Psoas muscle (tissue), 8 donors: ENCODE measurements around the gene RAD51B. TPM values are rescaled to one million over a fixed set of nuclear protein-coding genes. Genes with fewer than 3 reads are reported as not detected.

Source experiments
- ATAC-seq, 4 donors: fragments of 200-7000 bp; cut with Tn5 transposase; one replicate each; pipeline ENCODE4 v1.9.1; 2020; ENCODE audit warnings: moderate library complexity in 3 of 4, mild to moderate bottlenecking in 2 of 4
- DNase-seq, 2 donors: peaks; one replicate each; pipeline ENCODE4 v3.0.0-alpha.2; 2020
- H3K27ac ChIP-seq: fragments of 200-600 bp; one replicate; pipeline ENCODE4 v1.8.0; 2022
- H3K27me3 ChIP-seq, 3 donors: fragments of 200-600 bp in 1 of 3; one replicate each; pipeline versions ENCODE4 v1.6.1 to v1.8.0; 2013 to 2022; ENCODE audit warnings: low read length in 2 of 3, mild to moderate bottlenecking in 2 of 3, moderate library complexity in 1 of 3; ENCODE audit not compliant: insufficient read depth in 3 of 3
- H3K36me3 ChIP-seq, 2 donors: fragments of 200-600 bp in 1 of 2; one replicate each; pipeline versions ENCODE4 v1.6.1 to v1.8.0; 2013 to 2022; ENCODE audit warnings: low read depth in 1 of 2, mild to moderate bottlenecking in 1 of 2, moderate library complexity in 1 of 2; ENCODE audit not compliant: insufficient read depth in 1 of 2
- H3K4me1 ChIP-seq: fragments of 200-600 bp; one replicate; pipeline ENCODE4 v1.8.0; 2022
- H3K4me3 ChIP-seq: fragments of 200-600 bp; one replicate; pipeline ENCODE4 v1.8.0; 2022; ENCODE audit warnings: mild to moderate bottlenecking
- H3K9me3 ChIP-seq: fragments of 200-600 bp; one replicate; pipeline ENCODE4 v1.8.0; 2022
- WGBS, 3 donors: extraction: QIAGEN DNeasy Blood & Tissue Kit; methylation state at CpG; one replicate each; pipeline versions ENCODE4 v1.1.6 to v1.1.7; 2013; 5-methylcytosine and 5-hydroxymethylcytosine counted together
- intact Hi-C, 2 donors: fragments of 100-400 bp; cut with DNase I; formaldehyde crosslinking; loops; one replicate each; pipeline versions ENCODE4 v1.11.0 to v1.14.2; 2022
- polyA plus RNA-seq, 3 donors: library from polyadenylated mRNA; stranded (reverse); fragments of 200-250 nt; gene quantifications; one replicate each; pipeline ENCODE4 v1.2.3, GENCODE V29; 2013
- total RNA-seq, 4 donors: library from RNA; stranded (reverse); fragmentation: NEBNext Ultra II Directional in 2 of 4; extraction: Animal tissue kit (Norgen Biotek cat#: 25700) in 2 of 4; gene quantifications; one replicate each; pipeline versions ENCODE4 v1.2.1 to v1.2.4, GENCODE V29; 2021 to 2023
- TF ChIP-seq, protein P1 (sequence below): fragments of 200-600 bp; IDR thresholded peaks from one replicate; pipeline ENCODE4 v1.8.0; 2022; ENCODE audit warnings: antibody characterized with exemption
- donor health status: healthy with polysubstance abuse.
- donor health status: DM: no; HTN: no; CAD: no; lungs with moderate emphysema.
- donor health status: Bipolar disorder and iron deficiency.
- donor health status: healthy.
- donor health status: DM: yes; HTN: yes; CAD: no.
- donor health status: DM: no; HTN: no; CAD: no.
- donor health status: DM: no; HTN: no; CAD: no.
- donor health status: DM: yes; HTN: yes; CAD: no.

Gene RAD51B
- total and polyA plus RNA-seq, 7 donors, result 0.60 to 7.2 (median 2.2) TPM

GRCh38 chr14:68279777-68280233, 460.2 kb downstream of the RAD51B start:
- Histone ChIP-seq H3K4me3 (no peak overlapping the region), H3K4me1 (peaks cover 11% of the 10 kb centered on the region), H3K36me3 (no peaks in the 10 kb centered on the region), H3K27ac (no peak overlapping the region), H3K27me3 (no peaks in the 10 kb centered on the region), H3K9me3 (no peaks in the 10 kb centered on the region)
- DNase-seq (no peak), ATAC-seq (peak in 1 of 4 donors; percentile 37)
- WGBS, 3 donors, result 26 to 53% (median 26%) methylated on average over 4 of the region's 4 CpGs
- TF ChIP-seq, protein P1, sequence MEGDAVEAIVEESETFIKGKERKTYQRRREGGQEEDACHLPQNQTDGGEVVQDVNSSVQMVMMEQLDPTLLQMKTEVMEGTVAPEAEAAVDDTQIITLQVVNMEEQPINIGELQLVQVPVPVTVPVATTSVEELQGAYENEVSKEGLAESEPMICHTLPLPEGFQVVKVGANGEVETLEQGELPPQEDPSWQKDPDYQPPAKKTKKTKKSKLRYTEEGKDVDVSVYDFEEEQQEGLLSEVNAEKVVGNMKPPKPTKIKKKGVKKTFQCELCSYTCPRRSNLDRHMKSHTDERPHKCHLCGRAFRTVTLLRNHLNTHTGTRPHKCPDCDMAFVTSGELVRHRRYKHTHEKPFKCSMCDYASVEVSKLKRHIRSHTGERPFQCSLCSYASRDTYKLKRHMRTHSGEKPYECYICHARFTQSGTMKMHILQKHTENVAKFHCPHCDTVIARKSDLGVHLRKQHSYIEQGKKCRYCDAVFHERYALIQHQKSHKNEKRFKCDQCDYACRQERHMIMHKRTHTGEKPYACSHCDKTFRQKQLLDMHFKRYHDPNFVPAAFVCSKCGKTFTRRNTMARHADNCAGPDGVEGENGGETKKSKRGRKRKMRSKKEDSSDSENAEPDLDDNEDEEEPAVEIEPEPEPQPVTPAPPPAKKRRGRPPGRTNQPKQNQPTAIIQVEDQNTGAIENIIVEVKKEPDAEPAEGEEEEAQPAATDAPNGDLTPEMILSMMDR, result no peak
- intact Hi-C loops, result no loop called here

- H3K36me3 ChIP-seq, result no peaks in the 10 kb centered on the region
- H3K27me3 ChIP-seq, result no peaks in the 10 kb centered on the region
- H3K4me3 ChIP-seq, result no peak overlapping the region
- intact Hi-C loops, result no loop called here
- peaks cover 11% of the 10 kb centered on the region for H3K4me1 ChIP-seq
- H3K9me3 ChIP-seq, result no peaks in the 10 kb centered on the region
- no peak overlapping the region for H3K27ac ChIP-seq
- WGBS, 3 donors, result 59 to 87% (median 63%) methylated on average over 4 of the region's 4 CpGs
- DNase-seq (no peak), ATAC-seq (no peak)
- TF ChIP-seq, protein P1, result no peak
Observed at GRCh38 chr14:68281497-68281896, 461.9 kb downstream of the RAD51B start.

- peaks cover 11% of the 10 kb centered on the region for H3K4me1 ChIP-seq
- no peaks in the 10 kb centered on the region for H3K9me3 ChIP-seq
- no peak overlapping the region for H3K4me3 ChIP-seq
- H3K36me3 ChIP-seq, result no peaks in the 10 kb centered on the region
- no peak for DNase-seq
- H3K27ac ChIP-seq, result no peak overlapping the region
- no peaks in the 10 kb centered on the region for H3K27me3 ChIP-seq
- WGBS, 3 donors, result 60 to 77% (median 75%) methylated on average over 6 of the region's 6 CpGs
- intact Hi-C loops, result no loop called here
- TF ChIP-seq, protein P1, result no peak
- no peak for ATAC-seq
Observed at GRCh38 chr14:68282479-68283377, 463.1 kb downstream of the RAD51B start.

DNA sequence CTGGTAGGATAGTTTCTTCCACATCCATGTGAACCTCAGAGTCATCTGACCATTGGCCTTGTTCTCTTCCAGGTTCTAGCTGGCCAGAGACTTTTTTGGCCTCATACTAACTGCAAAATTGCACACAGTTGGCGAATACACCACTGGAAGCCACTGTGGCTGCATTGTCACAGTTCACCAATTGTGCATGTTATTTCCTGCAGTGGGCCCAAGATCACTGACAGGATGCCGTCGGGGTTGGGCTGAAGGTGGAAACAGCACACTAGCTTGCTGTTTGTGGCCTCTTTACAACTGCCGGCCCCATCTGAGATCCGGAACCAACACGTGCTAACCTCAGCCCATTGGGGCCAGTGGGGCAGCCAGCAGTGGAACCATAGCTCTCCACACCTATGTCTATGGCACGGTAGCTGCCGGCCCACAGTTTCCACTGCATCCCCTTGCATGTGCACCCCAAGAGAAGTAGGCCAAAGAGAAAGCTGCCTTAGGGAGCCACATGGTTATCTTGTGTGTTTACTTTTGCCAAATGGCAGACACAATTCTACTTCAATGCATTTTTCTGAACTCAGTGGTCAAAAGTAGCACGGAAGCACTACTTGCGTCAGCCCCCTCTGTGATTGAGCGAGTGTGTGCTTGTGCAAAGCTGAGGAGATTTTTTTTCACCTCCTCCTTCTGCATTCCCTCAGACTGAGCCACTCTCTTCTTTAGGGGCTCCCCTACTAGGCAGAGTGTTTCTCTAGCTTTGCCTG, 464.0 kb downstream of the RAD51B start:
- intact Hi-C loops, result no loop called here
- no peak overlapping the region for H3K27ac ChIP-seq
- TF ChIP-seq, protein P1, result no peak
- ATAC-seq (peak in 3 of 4 donors; percentile 33 to 62 (median 46)), DNase-seq (peak; percentile 30 to 62)
- peaks cover 11% of the 10 kb centered on the region for H3K4me1 ChIP-seq
- H3K36me3 ChIP-seq, result no peaks in the 10 kb centered on the region
- 53 to 60% (median 56%) methylated on average over 11 of the region's 11 CpGs for WGBS, 3 donors
- no peaks in the 10 kb centered on the region for H3K9me3 ChIP-seq
- no peaks in the 10 kb centered on the region for H3K27me3 ChIP-seq
- H3K4me3 ChIP-seq, result no peak overlapping the region
